Dendritic cell treated with granulocyte-macrophage colony-stimulating factor and Interleukin-4, amounts not matched to agents 40 ng/mL and 50 ng/mL, for 4 days (primary cell): ENCODE data around the gene COPS7A.

Experiments used
- H3K27ac Mint-ChIP-seq: one replicate; pipeline ENCODE4 v1.8.0; 2022; ENCODE audit warnings: mild to moderate bottlenecking, mixed read lengths
- H3K27me3 Mint-ChIP-seq: one replicate; pipeline ENCODE4 v1.8.0; 2022; ENCODE audit warnings: mild to moderate bottlenecking, mixed read lengths
- H3K36me3 Mint-ChIP-seq: one replicate; pipeline ENCODE4 v1.8.0; 2022; ENCODE audit warnings: low read depth, mixed read lengths
- H3K4me1 Mint-ChIP-seq: one replicate; pipeline ENCODE4 v1.8.0; 2022; ENCODE audit warnings: low read depth, mixed read lengths
- H3K4me3 Mint-ChIP-seq: one replicate; pipeline ENCODE4 v1.8.0; 2022; ENCODE audit warnings: mild to moderate bottlenecking, moderate library complexity, mixed read lengths
- H3K9me3 Mint-ChIP-seq: one replicate; pipeline ENCODE4 v1.8.0; 2022; ENCODE audit warnings: mixed read lengths
- intact Hi-C: fragments of 100-400 bp; cut with micrococcal nuclease; formaldehyde crosslinking; loops from one replicate; pipeline ENCODE4 v1.15.0; 2022

The COPS7A gene

GRCh38 chr12:6773590-6774351 lies 49.9 kb downstream of the COPS7A start:
- peaks cover 72% of the 10 kb centered on the region for H3K4me1 Mint-ChIP-seq
- H3K36me3 Mint-ChIP-seq: peaks cover 22% of the 10 kb centered on the region
- no peak overlapping the region for H3K27ac Mint-ChIP-seq
- no peaks in the 10 kb centered on the region for H3K9me3 Mint-ChIP-seq
- peak overlapping the region; percentile 30 for H3K4me3 Mint-ChIP-seq
- intact Hi-C loops: no loop called here
- H3K27me3 Mint-ChIP-seq: peaks cover 83% of the 10 kb centered on the region

- Mint-ChIP-seq H3K27ac (no peak overlapping the region), H3K4me3 (no peak overlapping the region), H3K27me3 (peaks cover 78% of the 10 kb centered on the region), H3K4me1 (peaks cover 72% of the 10 kb centered on the region), H3K9me3 (no peaks in the 10 kb centered on the region), H3K36me3 (peaks cover 16% of the 10 kb centered on the region)
- intact Hi-C loops: loop anchor here (5.0 kb wide), 1 partner anchor 157 kb away; no protein-coding TSS in a partner anchor
Observed at GRCh38 chr12:6774499-6775062, 50.7 kb downstream of the COPS7A start.

GRCh38 chr12:6775185-6776174 lies 51.6 kb downstream of the COPS7A start:
- intact Hi-C loops: loop anchor here (5.0 kb wide), 1 partner anchor 158 kb away; no protein-coding TSS in a partner anchor
- H3K4me3 Mint-ChIP-seq: no peak overlapping the region
- no peak overlapping the region for H3K27ac Mint-ChIP-seq
- no peaks in the 10 kb centered on the region for H3K9me3 Mint-ChIP-seq
- peaks cover 7% of the 10 kb centered on the region for H3K36me3 Mint-ChIP-seq
- peaks cover 68% of the 10 kb centered on the region for H3K4me1 Mint-ChIP-seq
- peaks cover 70% of the 10 kb centered on the region for H3K27me3 Mint-ChIP-seq

GRCh38 chr12:6777386-6777785 lies 53.5 kb downstream of the COPS7A start:
- peaks cover 64% of the 10 kb centered on the region for H3K27me3 Mint-ChIP-seq
- intact Hi-C loops: loop anchor here (5.0 kb wide), 1 partner anchor 160 kb away; no protein-coding TSS in a partner anchor
- H3K9me3 Mint-ChIP-seq: no peaks in the 10 kb centered on the region
- peaks cover 54% of the 10 kb centered on the region for H3K4me1 Mint-ChIP-seq
- H3K36me3 Mint-ChIP-seq: no peaks in the 10 kb centered on the region
- H3K27ac Mint-ChIP-seq: no peak overlapping the region
- H3K4me3 Mint-ChIP-seq: no peak overlapping the region

GRCh38 chr12:6778217-6778573 lies 54.3 kb downstream of the COPS7A start:
- peak overlapping the region; percentile 74 for H3K27ac Mint-ChIP-seq
- H3K36me3 Mint-ChIP-seq: no peaks in the 10 kb centered on the region
- peak overlapping the region; percentile 78 for H3K4me3 Mint-ChIP-seq
- intact Hi-C loops: loop anchor here (5.0 kb wide), 1 partner anchor 161 kb away; no protein-coding TSS in a partner anchor
- peaks cover 47% of the 10 kb centered on the region for H3K4me1 Mint-ChIP-seq
- no peaks in the 10 kb centered on the region for H3K9me3 Mint-ChIP-seq
- peaks cover 56% of the 10 kb centered on the region for H3K27me3 Mint-ChIP-seq

GRCh38 chr12:6778574-6779550 lies 55.0 kb downstream of the COPS7A start:
- Mint-ChIP-seq H3K27me3 (peaks cover 49% of the 10 kb centered on the region), H3K36me3 (no peaks in the 10 kb centered on the region)
- intact Hi-C loops: loop anchor here (1.0 to 5.0 kb wide), 3 partner anchors 26 to 162 kb away; partner anchors contain the start of gene MLF2

GRCh38 chr12:6779708-6780432 lies 56.0 kb downstream of the COPS7A start:
- no peak overlapping the region for H3K4me3 Mint-ChIP-seq
- no peaks in the 10 kb centered on the region for H3K9me3 Mint-ChIP-seq
- peak overlapping the region; percentile 74 for H3K27ac Mint-ChIP-seq
- H3K4me1 Mint-ChIP-seq: peaks cover 47% of the 10 kb centered on the region
- intact Hi-C loops: loop anchor here (1.0 to 5.0 kb wide), 3 partner anchors 27 to 163 kb away; partner anchors contain the start of gene MLF2
- no peaks in the 10 kb centered on the region for H3K36me3 Mint-ChIP-seq
- H3K27me3 Mint-ChIP-seq: peaks cover 39% of the 10 kb centered on the region

More at GRCh38 chr12:6778574-6779550, 55.0 kb downstream of the COPS7A start:
- H3K4me1 Mint-ChIP-seq: peaks cover 47% of the 10 kb centered on the region
- H3K9me3 Mint-ChIP-seq: no peaks in the 10 kb centered on the region
- H3K27ac Mint-ChIP-seq: peak overlapping the region; percentile 74
- H3K4me3 Mint-ChIP-seq: peak overlapping the region; percentile 78

- Mint-ChIP-seq H3K4me1 (peaks cover 53% of the 10 kb centered on the region), H3K36me3 (no peaks in the 10 kb centered on the region), H3K4me3 (no peak overlapping the region), H3K9me3 (no peaks in the 10 kb centered on the region), H3K27me3 (peaks cover 32% of the 10 kb centered on the region), H3K27ac (peak overlapping the region; percentile 44)
- intact Hi-C loops: no loop called here
Observed at GRCh38 chr12:6780573-6780972, 56.7 kb downstream of the COPS7A start.
